DOHH2 (cell line): ENCODE data around the gene SMIM43.

Experiments used
- CTCF ChIP-seq: fragments of 200-600 bp; sonication (generic); IDR thresholded peaks from one replicate; pipeline ENCODE4 v1.5.1; 2014; ENCODE audit warnings: antibody characterized with exemption, mild to moderate bottlenecking, low read depth, low read length; ENCODE audit not compliant: poor library complexity, severe bottlenecking
- EZH2phosphoT487 ChIP-seq: fragments of 200-600 bp; sonication (generic); IDR thresholded peaks from 2 replicates; pipeline ENCODE4 v1.6.1; 2017; ENCODE audit warnings: borderline replicate concordance, mild to moderate bottlenecking, antibody characterized with exemption, low read length, moderate library complexity, mixed read lengths

GRCh38 chr4:121814756-121815155 lies 49.8 kb upstream of the SMIM43 start:
- no peak for TF ChIP-seq CTCF
- TF ChIP-seq EZH2phosphoT487, result no peak
